Skeletal muscle tissue (tissue), 4 donors: ENCODE results near the gene PNLIPRP2. TPM values are rescaled to one million over a fixed set of nuclear protein-coding genes. Genes with fewer than 3 reads are reported as not detected.

Source experiments
- H3K27ac ChIP-seq: one replicate; pipeline ENCODE4 v1.7.0; 2013; ENCODE audit warnings: mild to moderate bottlenecking, low read depth, low read length, inconsistent platforms
- H3K27me3 ChIP-seq, 3 donors: one replicate each; pipeline ENCODE4 v1.7.0; 2013; ENCODE audit warnings: low read length in 3 of 3; ENCODE audit not compliant: control insufficient read depth in 3 of 3, insufficient read depth in 3 of 3
- H3K36me3 ChIP-seq, 3 donors: one replicate each; pipeline ENCODE4 v1.7.0; 2013; ENCODE audit warnings: low read length in 3 of 3; ENCODE audit not compliant: control insufficient read depth in 3 of 3, insufficient read depth in 3 of 3
- H3K4me1 ChIP-seq, 3 donors: one replicate each; pipeline ENCODE4 v1.7.0; 2013; ENCODE audit warnings: low read length in 3 of 3, mild to moderate bottlenecking in 3 of 3; ENCODE audit not compliant: control insufficient read depth in 3 of 3, insufficient read depth in 3 of 3
- H3K4me3 ChIP-seq, 3 donors: one replicate each; pipeline ENCODE4 v1.7.0; 2013; ENCODE audit warnings: low read length in 3 of 3
- H3K9ac ChIP-seq, 3 donors: one replicate each; pipeline ENCODE4 v1.7.0; 2013; ENCODE audit warnings: low read length in 3 of 3, mild to moderate bottlenecking in 3 of 3, moderate library complexity in 2 of 3, low read depth in 1 of 3
- H3K9me3 ChIP-seq, 3 donors: one replicate each; pipeline ENCODE4 v1.7.0; 2013; ENCODE audit warnings: low read length in 3 of 3; ENCODE audit not compliant: control insufficient read depth in 3 of 3
- total RNA-seq: library from RNA; depleted of rRNA; stranded (reverse); fragments of >200 nt; gene quantifications from one replicate; pipeline ENCODE4 v1.2.3, GENCODE V29; 2014
- donor health status: Osteomylitis.

The PNLIPRP2 gene
- total RNA-seq, 1 donor from 2014 or later, result not detected

DNA sequence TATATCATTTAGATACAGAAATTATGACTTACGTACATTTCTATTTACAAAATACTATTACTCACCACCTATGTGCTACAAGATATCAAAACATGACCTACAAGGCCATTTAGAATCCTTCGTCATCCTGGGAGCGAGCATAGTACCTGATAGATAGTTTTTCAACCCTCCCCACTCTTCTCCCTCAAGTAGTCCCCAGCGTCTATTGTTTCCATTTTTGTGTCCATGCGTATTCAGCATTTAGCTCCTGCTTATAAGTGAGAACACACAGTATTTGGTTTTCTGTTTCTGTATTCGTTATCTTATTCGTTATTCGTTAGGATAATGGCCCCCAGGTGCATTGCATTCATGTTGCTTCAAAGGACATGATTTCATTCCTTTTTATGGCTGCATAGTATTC, 28.1 kb downstream of the PNLIPRP2 start:
- peaks cover 0 to 5% (median 0%) of the 10 kb centered on the region in 3 donors for H3K9me3 ChIP-seq
- H3K27ac ChIP-seq, result no peak overlapping the region
- no peaks in the 10 kb centered on the region for H3K36me3 ChIP-seq
- H3K4me3 ChIP-seq, result no peak overlapping the region
- H3K4me1 ChIP-seq, result no peaks in the 10 kb centered on the region
- H3K27me3 ChIP-seq, result no peaks in the 10 kb centered on the region
- H3K9ac ChIP-seq, result no peak overlapping the region

GRCh38 chr10:116653885-116654284, 33.1 kb downstream of the PNLIPRP2 start:
- H3K9ac ChIP-seq, result no peak overlapping the region
- H3K4me1 ChIP-seq, result no peaks in the 10 kb centered on the region
- peaks cover 0 to 5% (median 0%) of the 10 kb centered on the region in 3 donors for H3K9me3 ChIP-seq
- H3K27me3 ChIP-seq, result peaks cover 0 to 4% (median 0%) of the 10 kb centered on the region in 3 donors
- no peak overlapping the region for H3K27ac ChIP-seq
- no peak overlapping the region for H3K4me3 ChIP-seq
- H3K36me3 ChIP-seq, result no peaks in the 10 kb centered on the region

- H3K4me3 ChIP-seq, result no peak overlapping the region
- H3K9me3 ChIP-seq, result peaks cover 0 to 5% (median 0%) of the 10 kb centered on the region in 3 donors
- no peak overlapping the region for H3K27ac ChIP-seq
- H3K27me3 ChIP-seq, result peaks cover 0 to 4% (median 0%) of the 10 kb centered on the region in 3 donors
- H3K9ac ChIP-seq, result no peak overlapping the region
- H3K36me3 ChIP-seq, result no peaks in the 10 kb centered on the region
- no peaks in the 10 kb centered on the region for H3K4me1 ChIP-seq
Observed at GRCh38 chr10:116654816-116655215, 34.1 kb downstream of the PNLIPRP2 start.

- no peak overlapping the region for H3K4me3 ChIP-seq
- no peaks in the 10 kb centered on the region for H3K36me3 ChIP-seq
- H3K27ac ChIP-seq, result no peak overlapping the region
- peaks cover 0 to 4% (median 0%) of the 10 kb centered on the region in 3 donors for H3K27me3 ChIP-seq
- H3K9ac ChIP-seq, result no peak overlapping the region
- no peaks in the 10 kb centered on the region for H3K4me1 ChIP-seq
- no peaks in the 10 kb centered on the region for H3K9me3 ChIP-seq
Observed at GRCh38 chr10:116655568-116655967, 34.8 kb downstream of the PNLIPRP2 start.

- H3K9me3 ChIP-seq, result no peaks in the 10 kb centered on the region
- H3K27ac ChIP-seq, result no peak overlapping the region
- no peak overlapping the region for H3K4me3 ChIP-seq
Observed at GRCh38 chr10:116656044-116656443, 35.3 kb downstream of the PNLIPRP2 start.

GRCh38 chr10:116657863-116658551, 37.3 kb downstream of the PNLIPRP2 start:
- no peaks in the 10 kb centered on the region for H3K9me3 ChIP-seq
- H3K9ac ChIP-seq, result no peak overlapping the region
- no peak overlapping the region for H3K4me3 ChIP-seq
- H3K36me3 ChIP-seq, result no peaks in the 10 kb centered on the region
- no peak overlapping the region for H3K27ac ChIP-seq
- peaks cover 0 to 4% (median 0%) of the 10 kb centered on the region in 3 donors for H3K27me3 ChIP-seq
- H3K4me1 ChIP-seq, result no peaks in the 10 kb centered on the region

More at GRCh38 chr10:116656044-116656443, 35.3 kb downstream of the PNLIPRP2 start:
- H3K4me1 ChIP-seq, result no peaks in the 10 kb centered on the region
- H3K9ac ChIP-seq, result no peak overlapping the region
- H3K36me3 ChIP-seq, result no peaks in the 10 kb centered on the region
- peaks cover 0 to 4% (median 0%) of the 10 kb centered on the region in 3 donors for H3K27me3 ChIP-seq

DNA sequence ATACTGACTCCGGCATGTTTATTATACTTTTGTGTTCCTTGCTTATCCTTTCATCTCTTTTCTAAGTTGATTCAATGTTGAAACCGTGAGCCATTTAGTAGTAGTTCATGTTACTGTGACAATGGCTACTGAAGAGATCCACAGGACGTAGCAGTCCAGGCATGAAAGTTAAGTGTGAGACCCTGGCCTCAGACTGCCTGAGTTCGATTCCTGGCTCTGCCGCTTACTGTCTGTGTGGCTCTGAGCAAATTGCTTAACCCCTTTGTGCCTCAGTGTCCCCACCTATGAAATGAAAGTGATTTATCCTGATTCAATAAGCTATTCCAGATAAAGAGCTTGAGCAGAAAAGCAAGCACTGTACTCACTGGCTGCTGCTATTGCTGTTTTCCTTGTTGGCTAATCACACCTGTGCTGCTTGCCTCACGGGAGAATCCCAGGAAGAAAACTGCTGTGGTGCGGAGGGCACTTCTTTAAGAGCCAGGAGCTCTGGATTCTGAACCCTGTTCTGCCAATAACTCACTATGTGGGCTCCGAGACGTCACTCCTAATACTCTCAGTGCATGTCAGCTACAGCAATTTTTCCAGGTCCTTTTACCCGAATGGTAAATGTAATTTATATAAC, 38.4 kb downstream of the PNLIPRP2 start:
- H3K4me3 ChIP-seq, result no peak overlapping the region
- no peaks in the 10 kb centered on the region for H3K9me3 ChIP-seq
- no peak overlapping the region for H3K27ac ChIP-seq
- no peaks in the 10 kb centered on the region for H3K36me3 ChIP-seq
- no peak overlapping the region for H3K9ac ChIP-seq
- peaks cover 0 to 4% (median 0%) of the 10 kb centered on the region in 3 donors for H3K27me3 ChIP-seq
- no peaks in the 10 kb centered on the region for H3K4me1 ChIP-seq

DNA sequence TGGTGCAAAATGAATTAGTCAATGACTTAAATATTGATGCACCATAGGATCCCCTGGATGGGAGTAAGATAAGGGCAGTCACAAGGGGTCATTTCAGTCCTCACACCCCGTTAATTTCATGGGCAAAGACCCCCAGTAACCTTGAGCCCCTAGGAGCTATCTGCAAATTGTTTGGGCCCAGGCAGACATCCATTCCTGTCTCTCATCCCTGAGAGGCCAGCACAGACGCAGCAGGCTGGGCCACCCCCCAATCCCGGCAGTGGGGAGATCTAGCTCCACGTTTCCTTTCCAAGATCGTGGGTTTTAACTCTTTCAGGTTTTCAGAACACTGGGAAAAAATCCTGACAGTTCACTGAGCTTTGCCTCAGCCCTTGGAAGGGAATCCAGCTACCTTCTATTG, 40.1 kb downstream of the PNLIPRP2 start:
- Histone ChIP-seq H3K36me3 (no peaks in the 10 kb centered on the region), H3K9me3 (no peaks in the 10 kb centered on the region), H3K4me1 (peaks cover 0 to 6% (median 0%) of the 10 kb centered on the region in 3 donors), H3K9ac (no peak overlapping the region), H3K27me3 (no peaks in the 10 kb centered on the region), H3K4me3 (no peak overlapping the region), H3K27ac (no peak overlapping the region)

- Histone ChIP-seq H3K4me1 (peaks cover 0 to 8% (median 0%) of the 10 kb centered on the region in 3 donors), H3K36me3 (no peaks in the 10 kb centered on the region), H3K27me3 (no peaks in the 10 kb centered on the region), H3K9ac (no peak overlapping the region), H3K27ac (no peak overlapping the region), H3K4me3 (no peak overlapping the region), H3K9me3 (peaks cover 0 to 4% (median 0%) of the 10 kb centered on the region in 3 donors)
Observed at GRCh38 chr10:116663342-116663741, 42.6 kb downstream of the PNLIPRP2 start.

GRCh38 chr10:116664631-116665030, 43.9 kb downstream of the PNLIPRP2 start:
- Histone ChIP-seq H3K27me3 (peaks cover 0 to 8% (median 7%) of the 10 kb centered on the region in 3 donors), H3K4me3 (no peak overlapping the region), H3K4me1 (peaks cover 0 to 8% (median 0%) of the 10 kb centered on the region in 3 donors), H3K9ac (peak overlapping the region in 1 of 3 donors; percentile 14), H3K36me3 (no peaks in the 10 kb centered on the region), H3K9me3 (peaks cover 0 to 4% (median 0%) of the 10 kb centered on the region in 3 donors), H3K27ac (no peak overlapping the region)
